ENCODE data around the gene CTNND2. TPM values are rescaled to one million over a fixed set of nuclear protein-coding genes. Genes with fewer than 3 reads are reported as not detected.

Gene CTNND2
- total RNA-seq, 4 donors from 2014 or later = 0.18 to 14.9 (median 0.47) TPM; not detected in 1

DNA sequence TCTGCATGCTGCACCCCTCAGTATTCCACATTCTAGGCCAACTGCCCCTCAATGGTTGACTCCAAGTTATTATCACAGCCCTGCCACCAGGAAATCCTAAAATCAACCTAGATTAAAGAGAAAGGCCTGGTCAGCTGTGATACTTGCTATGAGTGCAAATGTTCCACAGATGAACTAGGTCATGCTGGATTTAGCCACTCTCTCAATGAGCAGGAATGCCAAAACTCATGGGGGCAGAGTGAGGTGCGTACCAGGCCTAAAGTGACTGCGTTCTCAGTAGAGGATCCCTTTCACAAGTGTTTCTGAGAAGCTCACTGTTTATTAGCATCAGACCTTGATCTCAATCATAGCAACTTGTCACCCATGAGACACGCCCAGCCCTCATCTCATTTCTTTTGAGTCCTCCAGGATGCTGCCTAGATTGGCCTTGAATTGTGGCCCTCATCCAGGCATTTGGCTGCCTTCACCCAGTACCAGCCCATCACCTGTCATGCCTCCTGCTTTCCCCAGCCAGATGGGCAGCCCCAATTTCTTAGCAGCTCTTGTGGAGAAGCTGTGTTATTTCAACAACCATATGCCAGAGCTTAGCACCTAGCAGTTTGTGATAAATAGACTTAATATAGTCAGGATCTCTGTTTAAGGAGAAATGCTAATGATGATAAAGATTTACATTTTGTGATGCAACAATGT lies 383.9 kb downstream of the CTNND2 start:
- DNase-seq = no peak
- Histone ChIP-seq H3K4me3 (no peak overlapping the region), H3K27ac (no peak overlapping the region), H3K27me3 (no peaks in the 10 kb centered on the region), H3K36me3 (no peaks in the 10 kb centered on the region), H3K9me3 (no peaks in the 10 kb centered on the region), H3K4me1 (no peaks in the 10 kb centered on the region)
- TF ChIP-seq, protein P1, sequence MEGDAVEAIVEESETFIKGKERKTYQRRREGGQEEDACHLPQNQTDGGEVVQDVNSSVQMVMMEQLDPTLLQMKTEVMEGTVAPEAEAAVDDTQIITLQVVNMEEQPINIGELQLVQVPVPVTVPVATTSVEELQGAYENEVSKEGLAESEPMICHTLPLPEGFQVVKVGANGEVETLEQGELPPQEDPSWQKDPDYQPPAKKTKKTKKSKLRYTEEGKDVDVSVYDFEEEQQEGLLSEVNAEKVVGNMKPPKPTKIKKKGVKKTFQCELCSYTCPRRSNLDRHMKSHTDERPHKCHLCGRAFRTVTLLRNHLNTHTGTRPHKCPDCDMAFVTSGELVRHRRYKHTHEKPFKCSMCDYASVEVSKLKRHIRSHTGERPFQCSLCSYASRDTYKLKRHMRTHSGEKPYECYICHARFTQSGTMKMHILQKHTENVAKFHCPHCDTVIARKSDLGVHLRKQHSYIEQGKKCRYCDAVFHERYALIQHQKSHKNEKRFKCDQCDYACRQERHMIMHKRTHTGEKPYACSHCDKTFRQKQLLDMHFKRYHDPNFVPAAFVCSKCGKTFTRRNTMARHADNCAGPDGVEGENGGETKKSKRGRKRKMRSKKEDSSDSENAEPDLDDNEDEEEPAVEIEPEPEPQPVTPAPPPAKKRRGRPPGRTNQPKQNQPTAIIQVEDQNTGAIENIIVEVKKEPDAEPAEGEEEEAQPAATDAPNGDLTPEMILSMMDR (IDR thresholded peaks at IDR 0.05) = no peak
- no peak for TF ChIP-seq POLR2A (IDR thresholded peaks at IDR 0.05)

DNA sequence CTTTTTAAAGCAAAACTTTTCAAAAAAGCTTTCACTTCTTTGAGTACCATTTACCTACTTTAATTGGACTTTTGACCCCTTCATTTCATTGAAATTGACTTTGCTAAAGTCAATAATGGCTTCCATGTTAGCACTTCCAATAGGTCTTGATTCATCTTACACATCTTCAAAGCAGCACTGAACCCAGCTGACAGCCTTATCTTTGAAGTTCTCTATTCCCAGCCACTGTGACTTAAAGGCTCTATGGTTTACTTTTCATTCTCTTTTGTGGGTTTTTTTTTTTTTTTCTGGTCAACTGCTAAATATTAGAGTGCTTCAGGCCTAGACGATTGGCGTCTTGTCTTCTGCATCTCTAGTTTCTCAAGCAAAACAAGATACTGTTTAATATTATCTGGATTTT lies 385.0 kb downstream of the CTNND2 start:
- DNase-seq = no peak
- Histone ChIP-seq H3K4me1 (no peaks in the 10 kb centered on the region), H3K4me3 (no peak overlapping the region), H3K36me3 (no peaks in the 10 kb centered on the region), H3K27ac (no peak overlapping the region), H3K27me3 (no peaks in the 10 kb centered on the region), H3K9me3 (no peaks in the 10 kb centered on the region)
- TF ChIP-seq POLR2A (IDR thresholded peaks at IDR 0.05) = no peak
- TF ChIP-seq, protein P1 (IDR thresholded peaks at IDR 0.05) = no peak

DNA sequence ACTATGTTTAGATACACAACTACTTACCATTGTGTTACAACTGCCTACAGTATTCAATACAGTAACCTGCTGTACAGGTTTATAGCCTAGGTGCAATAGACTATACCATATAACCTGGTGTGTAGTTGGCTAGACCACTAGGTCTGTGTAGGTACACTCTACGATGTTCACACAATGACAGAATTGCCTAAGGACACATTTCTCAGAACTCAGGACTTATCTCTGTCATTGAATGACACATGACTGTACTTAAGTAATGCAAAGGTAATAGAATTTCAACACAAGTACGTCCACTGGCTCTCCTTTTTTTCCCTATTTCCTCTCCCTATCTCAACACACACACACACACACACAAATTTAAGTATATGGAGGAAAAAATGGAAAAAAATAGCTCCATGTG lies 385.6 kb downstream of the CTNND2 start:
- TF ChIP-seq, protein P1 (IDR thresholded peaks at IDR 0.05) = no peak
- no peak for TF ChIP-seq POLR2A (IDR thresholded peaks at IDR 0.05)
- H3K36me3 ChIP-seq = no peaks in the 10 kb centered on the region
- no peak for DNase-seq

DNA sequence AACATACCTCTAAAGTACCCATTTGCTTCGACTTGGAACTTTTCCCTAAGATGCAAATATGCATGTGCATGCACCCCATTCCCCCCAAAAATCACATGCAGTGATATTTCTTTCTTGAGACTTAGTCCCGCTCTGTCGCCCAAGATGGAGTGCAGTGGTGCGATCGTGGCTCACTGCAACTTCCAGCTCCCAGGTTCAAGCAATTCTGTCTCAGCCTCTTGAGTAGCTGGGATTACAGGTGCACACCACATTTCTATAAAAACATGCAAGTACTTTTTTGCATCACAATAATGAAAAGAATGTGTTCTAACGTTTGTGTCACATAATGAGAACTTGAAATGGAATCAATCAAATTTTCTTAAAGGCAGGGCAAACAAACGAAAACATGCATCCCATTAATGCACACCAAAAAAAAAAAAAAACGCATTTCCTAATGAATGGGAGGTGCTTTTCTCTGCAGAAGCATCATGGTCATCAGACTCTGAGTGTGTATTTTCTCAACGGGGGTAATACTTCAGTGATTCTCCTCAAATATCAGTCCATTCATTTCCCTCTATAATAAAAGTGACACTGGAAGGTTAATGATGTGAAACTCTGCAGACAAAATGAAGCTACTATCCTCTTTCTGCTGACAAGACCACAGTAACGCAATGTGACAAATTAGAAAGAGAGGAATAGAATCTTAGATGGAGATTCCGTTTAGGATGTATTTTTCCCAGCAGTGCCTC lies 389.4 kb downstream of the CTNND2 start:
- DNase-seq = no peak
- Histone ChIP-seq H3K4me3 (no peak overlapping the region), H3K4me1 (no peaks in the 10 kb centered on the region), H3K27ac (no peak overlapping the region), H3K36me3 (no peaks in the 10 kb centered on the region), H3K9me3 (no peaks in the 10 kb centered on the region), H3K27me3 (no peaks in the 10 kb centered on the region)
- no peak for TF ChIP-seq POLR2A (IDR thresholded peaks at IDR 0.05)
- TF ChIP-seq, protein P1 (IDR thresholded peaks at IDR 0.05) = no peak

More for the DNA sequence above, 385.6 kb downstream of the CTNND2 start:
- Histone ChIP-seq H3K27me3 (no peaks in the 10 kb centered on the region), H3K27ac (no peak overlapping the region), H3K4me1 (no peaks in the 10 kb centered on the region), H3K9me3 (no peaks in the 10 kb centered on the region), H3K4me3 (no peak overlapping the region)

DNA sequence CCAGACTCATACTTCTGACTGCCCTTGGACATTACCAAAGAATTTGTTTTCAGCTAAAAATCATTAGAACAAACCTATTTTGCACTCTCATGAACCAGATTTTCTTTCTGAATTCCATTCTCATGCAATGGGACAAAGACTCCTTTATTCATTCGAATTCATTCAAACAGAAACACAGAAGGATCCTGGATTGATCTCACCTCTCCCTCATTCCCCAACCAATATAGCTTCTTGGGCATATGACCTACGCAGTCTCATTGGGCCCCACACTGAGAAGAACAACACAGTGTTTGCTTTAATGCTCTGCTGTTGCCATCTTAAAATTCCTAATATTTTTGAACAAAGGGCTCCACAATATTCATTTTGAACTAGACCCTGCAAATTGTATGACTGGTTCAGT lies 392.4 kb downstream of the CTNND2 start:
- no peak overlapping the region for H3K4me3 ChIP-seq
- no peaks in the 10 kb centered on the region for H3K4me1 ChIP-seq
- no peak for TF ChIP-seq POLR2A (IDR thresholded peaks at IDR 0.05)
- TF ChIP-seq, protein P1 (IDR thresholded peaks at IDR 0.05) = no peak
- DNase-seq = no peak
- no peaks in the 10 kb centered on the region for H3K27me3 ChIP-seq
- no peaks in the 10 kb centered on the region for H3K36me3 ChIP-seq
- H3K27ac ChIP-seq = no peak overlapping the region
- H3K9me3 ChIP-seq = no peaks in the 10 kb centered on the region

Data from Peyer's patch (tissue), 4 donors.